ENCODE measurements around the gene ATL1.

DNA sequence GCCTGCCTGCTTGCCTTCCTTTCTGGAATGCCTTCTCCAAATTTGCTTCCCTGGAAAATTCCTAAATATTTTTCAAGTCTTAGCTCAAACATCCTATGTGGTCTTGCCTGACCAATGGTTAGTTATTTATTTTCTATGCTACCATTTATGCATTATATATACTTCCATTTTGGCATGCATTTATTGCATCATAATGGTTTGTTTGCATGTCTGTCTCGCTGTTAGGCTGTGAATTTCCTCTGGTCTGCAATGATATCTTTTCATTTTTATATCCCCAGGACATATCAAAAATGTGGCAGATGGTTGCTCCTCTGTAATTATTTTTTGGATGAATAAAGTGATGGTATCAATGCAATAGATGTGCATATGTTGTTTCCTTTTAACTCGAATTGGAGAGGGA lies 30.5 kb downstream of the ATL1 start:
- TF ChIP-seq, protein P1, sequence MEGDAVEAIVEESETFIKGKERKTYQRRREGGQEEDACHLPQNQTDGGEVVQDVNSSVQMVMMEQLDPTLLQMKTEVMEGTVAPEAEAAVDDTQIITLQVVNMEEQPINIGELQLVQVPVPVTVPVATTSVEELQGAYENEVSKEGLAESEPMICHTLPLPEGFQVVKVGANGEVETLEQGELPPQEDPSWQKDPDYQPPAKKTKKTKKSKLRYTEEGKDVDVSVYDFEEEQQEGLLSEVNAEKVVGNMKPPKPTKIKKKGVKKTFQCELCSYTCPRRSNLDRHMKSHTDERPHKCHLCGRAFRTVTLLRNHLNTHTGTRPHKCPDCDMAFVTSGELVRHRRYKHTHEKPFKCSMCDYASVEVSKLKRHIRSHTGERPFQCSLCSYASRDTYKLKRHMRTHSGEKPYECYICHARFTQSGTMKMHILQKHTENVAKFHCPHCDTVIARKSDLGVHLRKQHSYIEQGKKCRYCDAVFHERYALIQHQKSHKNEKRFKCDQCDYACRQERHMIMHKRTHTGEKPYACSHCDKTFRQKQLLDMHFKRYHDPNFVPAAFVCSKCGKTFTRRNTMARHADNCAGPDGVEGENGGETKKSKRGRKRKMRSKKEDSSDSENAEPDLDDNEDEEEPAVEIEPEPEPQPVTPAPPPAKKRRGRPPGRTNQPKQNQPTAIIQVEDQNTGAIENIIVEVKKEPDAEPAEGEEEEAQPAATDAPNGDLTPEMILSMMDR (conservative IDR thresholded peaks at IDR 0.05): no peak
- TF ChIP-seq ZFX (IDR thresholded peaks at IDR 0.05): no peak

All from C4-2B (cell line).